ENCODE measurements around the gene IL17C. TPM values are rescaled to one million over a fixed set of nuclear protein-coding genes. Genes with fewer than 3 reads are reported as not detected.

IL17C gene
- total and polyA plus RNA-seq, 2 donors (not counting 1 experiment from before 2014, with no cell fraction given): 1.3 to 1.5 TPM

DNA sequence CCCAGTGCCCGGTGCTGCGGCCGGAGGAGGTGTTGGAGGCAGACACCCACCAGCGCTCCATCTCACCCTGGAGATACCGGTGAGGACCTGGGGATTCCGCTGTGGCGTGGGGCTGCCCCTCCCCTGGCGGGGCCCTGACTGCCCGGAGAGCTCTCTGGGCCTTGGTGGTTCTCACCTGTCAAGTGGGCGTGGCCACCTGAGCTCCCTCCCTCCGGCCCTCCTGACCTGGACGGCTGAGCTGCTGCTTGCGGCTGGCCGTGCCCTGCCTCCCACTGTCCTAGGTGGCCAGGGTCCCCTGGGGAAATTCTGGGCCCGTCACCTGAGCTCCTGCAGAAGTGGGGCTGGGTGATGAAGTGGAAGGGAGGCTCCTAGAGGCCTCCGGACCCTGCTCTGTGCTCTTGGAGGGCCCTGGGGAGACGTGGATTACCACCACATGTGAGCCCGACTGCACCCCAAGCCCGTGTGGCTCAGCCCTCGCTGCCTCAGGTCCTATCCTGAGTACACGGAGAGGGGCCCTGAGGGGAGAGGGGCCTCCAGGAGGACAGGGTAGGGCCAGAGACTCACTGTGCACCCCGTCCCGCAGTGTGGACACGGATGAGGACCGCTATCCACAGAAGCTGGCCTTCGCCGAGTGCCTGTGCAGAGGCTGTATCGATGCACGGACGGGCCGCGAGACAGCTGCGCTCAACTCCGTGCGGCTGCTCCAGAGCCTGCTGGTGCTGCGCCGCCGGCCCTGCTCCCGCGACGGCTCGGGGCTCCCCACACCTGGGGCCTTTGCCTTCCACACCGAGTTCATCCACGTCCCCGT lies 1.1 kb downstream of the IL17C start:
- H3K4me1 ChIP-seq (ENCODE audit: control insufficient read depth in 2 of 2, insufficient read depth in 2 of 2, low read length in 2 of 2): peaks cover 55 to 68% of the 10 kb centered on the region in 2 donors
- TF ChIP-seq EZH2 (IDR thresholded peaks at IDR 0.05; ENCODE audit: borderline replicate concordance, insufficient read depth, low read depth, low read length, poor library complexity, severe bottlenecking): no peak
- TF ChIP-seq, protein P1, sequence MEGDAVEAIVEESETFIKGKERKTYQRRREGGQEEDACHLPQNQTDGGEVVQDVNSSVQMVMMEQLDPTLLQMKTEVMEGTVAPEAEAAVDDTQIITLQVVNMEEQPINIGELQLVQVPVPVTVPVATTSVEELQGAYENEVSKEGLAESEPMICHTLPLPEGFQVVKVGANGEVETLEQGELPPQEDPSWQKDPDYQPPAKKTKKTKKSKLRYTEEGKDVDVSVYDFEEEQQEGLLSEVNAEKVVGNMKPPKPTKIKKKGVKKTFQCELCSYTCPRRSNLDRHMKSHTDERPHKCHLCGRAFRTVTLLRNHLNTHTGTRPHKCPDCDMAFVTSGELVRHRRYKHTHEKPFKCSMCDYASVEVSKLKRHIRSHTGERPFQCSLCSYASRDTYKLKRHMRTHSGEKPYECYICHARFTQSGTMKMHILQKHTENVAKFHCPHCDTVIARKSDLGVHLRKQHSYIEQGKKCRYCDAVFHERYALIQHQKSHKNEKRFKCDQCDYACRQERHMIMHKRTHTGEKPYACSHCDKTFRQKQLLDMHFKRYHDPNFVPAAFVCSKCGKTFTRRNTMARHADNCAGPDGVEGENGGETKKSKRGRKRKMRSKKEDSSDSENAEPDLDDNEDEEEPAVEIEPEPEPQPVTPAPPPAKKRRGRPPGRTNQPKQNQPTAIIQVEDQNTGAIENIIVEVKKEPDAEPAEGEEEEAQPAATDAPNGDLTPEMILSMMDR (IDR thresholded peaks at IDR 0.05): no peak
- H3K4me1 Mint-ChIP-seq: peaks cover 74% of the 10 kb centered on the region

More for the DNA sequence above, 1.1 kb downstream of the IL17C start:
- peaks cover 16% of the 10 kb centered on the region for H3K79me2 ChIP-seq (ENCODE audit: control insufficient read depth, insufficient read depth, low read length)
- peaks cover 78% of the 10 kb centered on the region for H4K20me1 ChIP-seq (ENCODE audit: control insufficient read depth, insufficient read depth, low read length, poor library complexity, severe bottlenecking)
- peak; percentile 23 for ATAC-seq (ENCODE audit: low read depth)
- Mint-ChIP-seq H3K9me3 (ENCODE audit: insufficient read depth) (no peaks in the 10 kb centered on the region), H3K4me3 (peak overlapping the region; percentile 74), H3K27ac (peak overlapping the region; percentile 60), H3K27me3 (no peaks in the 10 kb centered on the region)
- peaks cover 0 to 37% (median 0%) of the 10 kb centered on the region in 3 donors for H3K9me3 ChIP-seq (ENCODE audit: control extremely low read depth in 1 of 3, control insufficient read depth in 2 of 3, insufficient read depth in 1 of 3, low read length in 2 of 3)
- H3K27ac ChIP-seq (ENCODE audit: low read length in 2 of 2): no peak overlapping the region
- H3K36me3 ChIP-seq (replicated peaks in 1 of 2; ENCODE audit: control extremely low read depth in 1 of 2, control insufficient read depth in 1 of 2, extremely low read depth in 1 of 2, insufficient read depth in 2 of 2, low read length in 1 of 2): peaks cover 0 to 19% of the 10 kb centered on the region in 2 experiments
- peak overlapping the region; percentile 14 for H3K9ac ChIP-seq (ENCODE audit: low read length)
- ChIA-PET POLR2A (interaction anchor here (0.5 to 3.0 kb wide), 8 partner anchors 10 to 64 kb away, joined by 3 to 32 read pairs (median 4); partner anchors contain the start of gene CYBA), CTCF (interaction anchor here (0.8 to 2.2 kb wide), 3 partner anchors 46 to 98 kb away, joined by 3 to 7 read pairs (median 3); no protein-coding TSS in a partner anchor)
- 15% methylated on average over 43 of the region's 45 CpGs for WGBS (ENCODE audit: insufficient coverage)
- peak; percentile 59 for DNase-seq
- intact Hi-C loops (cut with micrococcal nuclease): loop anchor here (10.0 kb wide), 1 partner anchor 145 kb away; the partner anchor contains the start of gene PIEZO1
- H3K4me3 ChIP-seq (ENCODE audit: control extremely low read depth in 1 of 5, extremely low read depth in 1 of 5, insufficient read depth in 1 of 5, low read depth in 2 of 5, low read length in 4 of 5): peak overlapping the region in 4 of 5 experiments; percentile 8 to 17 (median 12)
- no peak overlapping the region for H2AFZ ChIP-seq (ENCODE audit: insufficient read depth, low read depth, low read length, poor library complexity, severe bottlenecking)
- peaks cover 0 to 8% (median 0%) of the 10 kb centered on the region in 4 experiments for H3K27me3 ChIP-seq (replicated peaks in 1 of 4; ENCODE audit: control extremely low read depth in 1 of 4, control insufficient read depth in 3 of 4, insufficient read depth in 4 of 4, low read length in 3 of 4)
- peak overlapping the region; percentile 70 for H3K4me2 ChIP-seq (replicated peaks; ENCODE audit: low read depth, low read length, poor library complexity, severe bottlenecking)

Data from B cell (primary cell).